HAP-1 (cell line): ENCODE results near the gene EIF2S3B.

ENCODE experiments used
- DNase-seq, 2 experiments: peaks; one replicate each; pipeline ENCODE4 v3.0.0-alpha.2; 2016 to 2020; ENCODE audit warnings: low spot score in 2 of 2
- H3K27me3 ChIP-seq: fragments of 250-450 bp; sonication (Bioruptor Pico); 2 replicates; pipeline ENCODE4 v1.5.1; 2020; ENCODE audit warnings: low read depth, mild to moderate bottlenecking, moderate library complexity
- H3K36me3 ChIP-seq: fragments of 250-450 bp; sonication (Bioruptor Pico); replicated peaks from 2 replicates; pipeline ENCODE4 v1.5.1; 2020; ENCODE audit warnings: mild to moderate bottlenecking
- H3K4me1 ChIP-seq: fragments of 250-450 bp; sonication (Bioruptor Pico); 2 replicates; pipeline ENCODE4 v1.5.1; 2020; ENCODE audit warnings: mild to moderate bottlenecking
- H3K4me3 ChIP-seq: fragments of 250-450 bp; sonication (Bioruptor Pico); 2 replicates; pipeline ENCODE4 v1.5.1; 2020; ENCODE audit warnings: mild to moderate bottlenecking, moderate library complexity
- H3K9me3 ChIP-seq: fragments of 250-450 bp; sonication (Bioruptor Pico); 2 replicates; pipeline ENCODE4 v1.5.1; 2020; ENCODE audit warnings: mild to moderate bottlenecking, moderate library complexity
- in situ Hi-C: fragments of 300-500 bp; cut with MboI; formaldehyde crosslinking; loops from 3 replicates; pipeline ENCODE4 v1.14.3; 2020; ENCODE audit warnings: low sequenced_read_pairs, inconsistent platforms, mixed read lengths

The EIF2S3B gene

GRCh38 chr12:10521555-10521954 lies 15.9 kb downstream of the EIF2S3B start:
- no peaks in the 10 kb centered on the region for H3K27me3 ChIP-seq
- no peak for DNase-seq
- H3K4me1 ChIP-seq = no peaks in the 10 kb centered on the region
- H3K9me3 ChIP-seq = no peaks in the 10 kb centered on the region
- in situ Hi-C loops = no loop called here
- H3K4me3 ChIP-seq = no peak overlapping the region
- no peaks in the 10 kb centered on the region for H3K36me3 ChIP-seq

GRCh38 chr12:10528174-10528953 lies 22.7 kb downstream of the EIF2S3B start:
- H3K27me3 ChIP-seq = no peaks in the 10 kb centered on the region
- in situ Hi-C loops = no loop called here
- DNase-seq = no peak
- H3K9me3 ChIP-seq = no peaks in the 10 kb centered on the region
- H3K4me1 ChIP-seq = no peaks in the 10 kb centered on the region
- H3K4me3 ChIP-seq = no peak overlapping the region
- H3K36me3 ChIP-seq = no peaks in the 10 kb centered on the region

DNA sequence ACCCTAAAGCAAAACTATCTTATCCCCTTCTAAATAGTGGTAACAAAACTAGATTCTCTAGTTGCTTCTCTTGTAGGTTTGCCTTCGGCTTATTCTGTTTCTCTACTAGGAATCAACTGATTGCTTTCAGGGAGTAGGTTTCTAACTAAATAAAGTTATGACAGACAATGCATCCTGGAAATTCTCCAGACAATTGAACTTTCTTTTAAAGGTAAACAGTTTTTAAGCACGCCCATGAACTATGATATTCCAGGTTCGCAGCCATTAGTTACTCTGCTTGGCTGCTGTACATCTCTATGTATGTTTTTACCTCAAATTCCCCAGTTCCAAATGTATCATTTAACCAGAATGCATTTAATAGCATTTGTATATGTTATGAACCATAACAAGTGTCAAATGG lies 23.9 kb downstream of the EIF2S3B start:
- in situ Hi-C loops = no loop called here

DNA sequence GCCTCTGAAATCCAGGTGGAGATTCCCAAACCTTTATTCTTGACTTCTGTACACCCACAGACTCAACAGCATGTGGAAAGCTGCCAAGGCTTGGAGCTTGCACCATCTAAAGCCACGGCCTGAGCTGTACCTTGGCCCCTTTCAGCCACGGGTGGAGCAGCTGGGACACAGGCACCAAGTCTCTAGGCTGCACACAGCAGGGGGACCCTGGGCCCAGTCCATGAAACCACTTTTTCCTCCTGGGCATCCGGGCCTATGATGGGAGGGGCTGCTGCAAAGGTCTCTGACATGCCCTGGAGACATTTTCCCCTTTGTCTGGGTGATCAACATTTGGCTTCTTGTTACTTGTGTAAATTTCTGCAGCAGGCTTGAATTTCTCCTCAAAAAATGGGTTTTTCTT lies 32.0 kb downstream of the EIF2S3B start:
- in situ Hi-C loops = no loop called here
- no peaks in the 10 kb centered on the region; the same call in 1 of the 2 replicates for H3K27me3 ChIP-seq
- DNase-seq = no peak
- H3K36me3 ChIP-seq = no peaks in the 10 kb centered on the region
- no peak overlapping the region for H3K4me3 ChIP-seq
- H3K9me3 ChIP-seq = no peaks in the 10 kb centered on the region
- H3K4me1 ChIP-seq = no peaks in the 10 kb centered on the region

More for the DNA sequence above, 23.9 kb downstream of the EIF2S3B start:
- no peak overlapping the region for H3K4me3 ChIP-seq
- no peak for DNase-seq
- H3K27me3 ChIP-seq = no peaks in the 10 kb centered on the region
- H3K9me3 ChIP-seq = no peaks in the 10 kb centered on the region
- no peaks in the 10 kb centered on the region for H3K36me3 ChIP-seq
- no peaks in the 10 kb centered on the region for H3K4me1 ChIP-seq

- no peak for DNase-seq
- in situ Hi-C loops = no loop called here
Measured at GRCh38 chr12:10540776-10541205, 35.1 kb downstream of the EIF2S3B start.

GRCh38 chr12:10543499-10543898 lies 37.8 kb downstream of the EIF2S3B start:
- Histone ChIP-seq H3K27me3 (peaks cover 10% of the 10 kb centered on the region; the same call in 1 of the 2 replicates), H3K4me3 (no peak overlapping the region), H3K36me3 (no peaks in the 10 kb centered on the region), H3K4me1 (no peaks in the 10 kb centered on the region), H3K9me3 (no peaks in the 10 kb centered on the region)
- no peak for DNase-seq
- in situ Hi-C loops = no loop called here

More at GRCh38 chr12:10540776-10541205, 35.1 kb downstream of the EIF2S3B start:
- Histone ChIP-seq H3K4me1 (no peaks in the 10 kb centered on the region), H3K27me3 (peaks cover 4% of the 10 kb centered on the region; the same call in 1 of the 2 replicates), H3K4me3 (no peak overlapping the region), H3K36me3 (no peaks in the 10 kb centered on the region), H3K9me3 (no peaks in the 10 kb centered on the region)

DNA sequence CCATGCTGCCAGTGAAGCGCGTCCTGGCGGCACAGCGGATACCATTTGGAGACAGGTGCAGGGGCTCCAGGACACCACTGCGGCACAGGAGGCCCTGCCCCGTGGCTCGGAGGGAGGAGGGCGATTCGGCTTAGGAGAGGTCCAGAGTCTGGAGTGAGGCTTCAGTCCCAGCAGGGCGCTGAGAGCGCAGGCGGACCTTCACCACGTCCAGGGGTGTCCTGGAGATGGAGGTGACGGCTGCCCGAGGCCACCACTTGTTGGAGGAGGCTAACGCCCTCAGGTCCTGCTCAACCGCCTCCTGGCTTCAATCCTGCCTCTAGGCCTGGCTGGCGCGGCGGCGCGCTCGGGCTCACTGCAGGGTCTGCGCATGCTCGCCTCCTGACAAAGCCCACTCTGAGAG lies 45.7 kb downstream of the EIF2S3B start:
- no peaks in the 10 kb centered on the region for H3K4me1 ChIP-seq
- no peak overlapping the region for H3K4me3 ChIP-seq
- peaks cover 6% of the 10 kb centered on the region; the same call in 1 of the 2 replicates for H3K27me3 ChIP-seq
- H3K9me3 ChIP-seq = no peaks in the 10 kb centered on the region
- no peaks in the 10 kb centered on the region for H3K36me3 ChIP-seq
- in situ Hi-C loops = loop anchor here (25.0 kb wide), 2 partner anchors 214 to 814 kb away; partner anchors contain the start of gene CLECL1
- DNase-seq = no peak

- no peaks in the 10 kb centered on the region for H3K4me1 ChIP-seq
- H3K36me3 ChIP-seq = no peaks in the 10 kb centered on the region
- no peaks in the 10 kb centered on the region for H3K27me3 ChIP-seq
- H3K4me3 ChIP-seq = no peak overlapping the region
- H3K9me3 ChIP-seq = no peaks in the 10 kb centered on the region
- in situ Hi-C loops = loop anchor here (25.0 kb wide), 2 partner anchors 216 to 816 kb away; partner anchors contain the start of gene CLECL1
- no peak for DNase-seq
Measured at GRCh38 chr12:10553148-10553547, 47.5 kb downstream of the EIF2S3B start.

DNA sequence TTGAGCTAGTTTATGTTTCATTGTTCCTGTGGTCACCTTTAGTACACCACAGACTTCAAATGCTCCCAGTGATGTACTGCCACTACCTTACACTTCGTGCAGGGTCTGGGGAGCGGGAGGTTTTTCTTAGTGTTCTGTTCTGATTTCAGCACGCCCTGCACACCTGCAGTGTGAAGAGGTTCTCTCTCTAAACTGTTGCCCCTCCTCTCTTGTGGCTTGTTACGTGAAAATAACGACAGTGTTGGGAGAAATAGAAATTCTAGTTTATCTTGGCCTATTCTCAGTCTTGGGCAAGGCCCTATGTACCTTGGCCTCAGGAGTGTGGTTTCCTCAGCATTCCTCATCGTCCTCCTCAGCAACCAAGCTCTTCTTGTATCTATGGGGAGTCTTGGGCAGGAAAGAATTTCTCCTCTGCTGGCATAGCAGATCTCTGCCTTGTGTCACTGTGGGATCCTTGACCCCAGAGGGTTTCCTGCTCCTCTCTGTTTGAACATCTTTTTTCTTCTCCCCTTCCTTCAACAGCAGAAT lies 48.6 kb downstream of the EIF2S3B start:
- Histone ChIP-seq H3K27me3 (peaks cover 3% of the 10 kb centered on the region; the same call in 1 of the 2 replicates), H3K36me3 (no peaks in the 10 kb centered on the region), H3K4me1 (no peaks in the 10 kb centered on the region), H3K4me3 (no peak overlapping the region), H3K9me3 (no peaks in the 10 kb centered on the region)
- in situ Hi-C loops = loop anchor here (25.0 kb wide), 2 partner anchors 217 to 817 kb away; partner anchors contain the start of gene CLECL1
- DNase-seq = no peak

DNA sequence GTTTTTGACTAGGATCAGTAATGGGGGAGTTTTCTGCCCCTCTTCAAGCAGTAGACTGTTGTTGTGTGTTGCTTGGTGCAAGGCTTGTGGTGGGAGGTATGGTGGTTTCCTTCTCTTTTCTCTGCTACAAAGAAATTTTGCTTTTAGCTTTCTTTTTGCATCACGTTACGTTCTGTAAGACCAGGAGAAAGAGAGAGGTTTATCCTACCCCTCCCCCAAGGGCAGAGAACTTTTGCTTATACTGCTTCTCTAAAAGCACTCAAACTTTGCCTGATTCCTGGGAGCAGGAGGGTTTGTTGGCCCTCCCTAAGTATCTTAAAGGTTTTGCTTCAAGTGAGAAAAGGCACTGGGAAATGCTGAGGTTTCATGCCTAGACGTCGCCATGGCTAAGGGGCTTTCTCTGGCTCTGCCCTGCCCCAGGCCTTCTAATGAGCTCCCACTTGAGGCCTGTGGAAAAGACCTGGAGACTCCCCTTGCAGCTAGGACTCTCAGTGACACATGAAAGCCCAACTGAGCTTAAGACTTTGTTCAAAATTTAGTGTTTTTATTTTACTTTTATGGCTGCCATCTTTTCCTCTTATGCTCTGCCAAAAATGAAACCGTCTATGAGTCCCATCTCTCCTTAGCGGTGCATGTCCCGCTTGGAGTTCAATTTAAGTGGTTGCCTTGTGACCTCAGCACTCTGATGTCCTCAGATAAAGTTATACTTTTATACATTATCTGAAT lies 49.2 kb downstream of the EIF2S3B start:
- Histone ChIP-seq H3K27me3 (peaks cover 3% of the 10 kb centered on the region; the same call in 1 of the 2 replicates), H3K4me1 (no peaks in the 10 kb centered on the region), H3K9me3 (no peaks in the 10 kb centered on the region), H3K4me3 (no peak overlapping the region), H3K36me3 (no peaks in the 10 kb centered on the region)
- in situ Hi-C loops = loop anchor here (25.0 kb wide), 2 partner anchors 218 to 818 kb away; partner anchors contain the start of gene CLECL1
- DNase-seq = no peak

DNA sequence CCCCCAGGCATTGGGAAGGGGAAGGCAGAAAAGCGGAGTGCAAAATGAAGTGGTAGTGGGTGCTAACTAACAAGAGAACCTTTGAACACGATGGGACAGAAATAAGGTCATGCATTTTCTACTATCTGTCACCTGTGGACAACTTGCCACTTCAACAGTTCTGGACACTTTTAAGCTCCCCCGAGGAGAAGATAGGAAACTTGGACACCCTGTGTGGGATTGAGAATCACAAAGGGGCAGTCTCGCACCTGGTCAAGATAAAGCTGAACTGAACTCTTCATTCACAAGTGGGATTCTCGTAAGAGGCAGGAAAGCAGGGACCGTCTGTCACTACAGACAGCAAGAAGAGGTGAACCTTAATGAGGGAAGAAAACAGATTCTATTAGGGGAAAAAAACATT lies 51.6 kb downstream of the EIF2S3B start:
- no peak for DNase-seq
- Histone ChIP-seq H3K27me3 (peaks cover 3% of the 10 kb centered on the region; the same call in 1 of the 2 replicates), H3K36me3 (no peaks in the 10 kb centered on the region), H3K4me1 (no peaks in the 10 kb centered on the region), H3K9me3 (no peaks in the 10 kb centered on the region), H3K4me3 (no peak overlapping the region)
- in situ Hi-C loops = loop anchor here (25.0 kb wide), 2 partner anchors 220 to 820 kb away; partner anchors contain the start of gene CLECL1

- DNase-seq = no peak
- in situ Hi-C loops = loop anchor here (25.0 kb wide), 2 partner anchors 220 to 820 kb away; partner anchors contain the start of gene CLECL1
- Histone ChIP-seq H3K4me3 (no peak overlapping the region), H3K36me3 (no peaks in the 10 kb centered on the region), H3K27me3 (peaks cover 3% of the 10 kb centered on the region; the same call in 1 of the 2 replicates), H3K4me1 (no peaks in the 10 kb centered on the region), H3K9me3 (no peaks in the 10 kb centered on the region)
Measured at GRCh38 chr12:10557766-10558165, 52.1 kb downstream of the EIF2S3B start.
